Glomerular visceral epithelial cell (primary cell): Measurements from ENCODE around the gene RENBP.

Source experiments
- DNase-seq: peaks from one replicate; pipeline ENCODE4 v3.0.0-alpha.2; 2016; ENCODE audit errors: extremely low spot score

RENBP gene

DNA sequence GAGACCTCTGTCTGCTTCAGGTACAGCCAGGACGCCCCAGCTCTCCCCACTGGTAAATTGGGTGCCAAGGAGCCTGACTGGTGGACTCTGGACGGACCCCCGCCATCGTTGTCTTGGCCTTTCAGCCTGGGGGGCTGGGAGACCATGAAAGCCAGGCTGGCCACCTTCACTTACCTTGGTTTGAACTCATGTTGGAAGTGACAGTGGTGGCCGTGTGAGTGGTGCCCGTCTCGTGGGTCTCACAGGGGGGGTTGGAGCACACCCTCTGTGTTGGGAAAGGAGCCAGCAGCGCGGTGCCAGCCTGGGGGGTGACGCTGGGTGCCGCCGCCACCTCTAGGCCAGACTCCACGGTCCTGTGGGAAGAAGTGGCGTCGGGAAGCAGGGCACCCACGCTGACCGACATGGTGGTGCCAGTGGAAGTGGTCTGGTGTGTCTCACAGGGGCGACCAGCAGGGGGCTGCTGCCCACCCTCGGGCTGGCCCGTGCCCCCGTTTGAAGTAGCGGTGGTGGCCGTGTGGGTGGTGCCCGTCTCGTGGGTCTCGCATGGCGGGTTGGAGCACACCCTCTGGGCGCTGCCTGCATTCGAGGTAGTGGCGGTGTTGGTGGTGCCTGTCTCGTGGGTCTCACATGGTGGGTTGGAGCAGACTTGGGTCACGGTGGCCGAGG is 9.6 kb upstream of the RENBP start:
- no peak for DNase-seq

DNA sequence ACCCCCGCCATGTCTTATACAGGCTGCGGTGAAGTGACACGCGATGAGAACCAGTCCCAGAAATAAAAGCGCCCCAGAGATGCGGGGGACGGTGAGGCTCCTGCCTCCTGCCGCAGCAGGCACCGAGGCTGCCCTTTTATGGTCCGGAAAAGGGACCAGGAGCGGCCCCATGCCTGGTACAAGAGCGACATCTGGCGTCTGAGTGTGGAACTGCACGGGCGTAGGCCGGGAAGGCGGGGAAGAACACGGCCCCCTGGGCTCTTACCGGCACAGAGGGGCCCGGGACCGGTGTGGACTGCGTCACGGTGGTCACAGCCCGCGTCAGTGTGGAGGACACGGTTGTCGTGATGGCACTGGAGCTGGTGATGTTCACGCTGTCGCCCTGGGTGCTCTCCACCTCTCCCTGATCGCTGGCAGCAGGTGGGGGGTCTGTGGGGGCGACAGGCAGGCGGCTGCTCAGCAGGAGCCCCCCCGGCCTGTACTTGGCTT is 8.9 kb upstream of the RENBP start:
- DNase-seq: peak; percentile 65

DNA sequence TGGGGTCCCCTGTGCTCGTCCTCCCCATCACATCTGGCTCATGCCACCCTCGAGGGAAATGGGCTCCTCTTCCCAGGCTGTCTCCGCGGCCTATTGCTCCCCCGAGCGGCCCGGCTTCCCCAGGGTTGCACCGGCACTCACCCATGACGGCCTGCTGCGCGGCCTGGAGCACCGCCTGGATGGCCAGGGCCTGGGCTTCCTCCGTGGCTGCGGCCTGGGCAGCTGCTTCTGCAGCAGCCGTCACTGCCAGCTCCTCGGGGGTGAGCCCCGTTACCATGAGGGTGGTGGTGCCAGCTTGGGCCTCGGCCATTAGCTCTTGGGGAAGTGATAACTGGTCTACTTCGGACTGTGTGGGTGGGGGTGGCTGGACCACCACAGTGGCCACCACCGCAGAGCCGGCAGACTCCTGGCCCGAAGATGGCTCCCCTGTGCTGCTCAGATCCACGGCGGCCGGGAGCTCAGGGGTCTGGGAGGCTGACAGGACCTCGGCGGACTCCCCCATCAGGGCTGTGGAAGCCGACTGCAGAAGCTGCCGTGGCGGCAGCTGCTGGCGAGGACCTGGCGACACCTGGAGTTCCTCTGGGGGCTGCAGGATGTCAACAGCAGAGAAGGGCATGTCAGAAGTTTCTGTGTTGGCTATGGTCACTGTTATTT is 8.1 kb upstream of the RENBP start:
- no peak for DNase-seq

DNA sequence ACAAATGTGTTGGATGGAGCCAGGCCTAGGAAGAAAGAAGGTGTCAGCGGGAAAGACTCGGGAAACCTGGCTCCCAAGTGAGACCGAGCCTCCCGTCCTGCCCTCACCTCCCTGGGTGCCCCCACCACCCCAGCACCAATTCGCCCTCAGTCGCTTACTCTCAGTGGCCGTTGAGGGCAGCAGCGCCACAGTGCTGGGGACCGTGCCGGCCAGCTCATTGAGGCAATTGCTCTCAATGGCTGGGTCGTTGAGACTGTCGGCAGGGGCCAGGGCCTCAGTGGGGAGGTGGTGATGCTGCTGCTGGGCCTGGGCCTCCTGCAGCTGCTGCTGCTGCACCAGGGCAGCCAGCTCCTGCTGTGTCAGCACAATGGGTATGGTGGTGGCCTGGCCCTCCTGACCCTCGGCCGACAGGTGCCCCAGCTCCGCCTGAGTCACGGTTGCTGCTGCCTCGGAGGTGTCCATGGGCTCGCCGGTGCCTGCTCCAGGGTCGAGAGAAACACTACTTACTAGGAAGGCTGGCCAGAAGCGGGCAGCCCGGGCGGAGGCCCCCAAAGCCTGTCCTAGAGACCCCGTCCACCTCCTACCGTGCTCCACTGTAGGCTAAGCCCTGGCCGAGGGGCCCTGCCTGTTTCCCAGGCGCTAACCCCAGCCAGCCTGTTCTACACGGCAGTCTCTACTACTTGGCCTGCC is 7.4 kb upstream of the RENBP start:
- no peak for DNase-seq

DNA sequence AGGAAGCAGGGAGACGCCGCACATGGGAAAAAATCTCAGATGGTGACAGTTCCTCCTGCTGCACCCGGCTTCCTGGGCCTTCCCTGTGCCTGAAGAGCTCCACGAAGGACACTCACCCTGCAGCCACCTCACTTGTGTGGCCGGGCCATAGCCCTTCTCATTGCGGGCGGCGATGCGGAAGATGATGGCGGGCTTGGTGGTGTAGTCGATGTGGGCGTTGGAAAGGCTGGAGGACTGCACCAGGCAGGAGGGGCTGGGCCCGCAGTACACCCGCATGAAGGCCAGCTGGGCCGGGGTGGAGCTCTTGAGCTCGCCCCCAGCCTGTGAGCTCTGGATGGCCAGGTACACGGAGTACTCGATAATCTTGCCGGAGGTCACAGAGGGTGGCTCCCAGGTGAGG is 5.7 kb upstream of the RENBP start:
- DNase-seq: no peak

DNA sequence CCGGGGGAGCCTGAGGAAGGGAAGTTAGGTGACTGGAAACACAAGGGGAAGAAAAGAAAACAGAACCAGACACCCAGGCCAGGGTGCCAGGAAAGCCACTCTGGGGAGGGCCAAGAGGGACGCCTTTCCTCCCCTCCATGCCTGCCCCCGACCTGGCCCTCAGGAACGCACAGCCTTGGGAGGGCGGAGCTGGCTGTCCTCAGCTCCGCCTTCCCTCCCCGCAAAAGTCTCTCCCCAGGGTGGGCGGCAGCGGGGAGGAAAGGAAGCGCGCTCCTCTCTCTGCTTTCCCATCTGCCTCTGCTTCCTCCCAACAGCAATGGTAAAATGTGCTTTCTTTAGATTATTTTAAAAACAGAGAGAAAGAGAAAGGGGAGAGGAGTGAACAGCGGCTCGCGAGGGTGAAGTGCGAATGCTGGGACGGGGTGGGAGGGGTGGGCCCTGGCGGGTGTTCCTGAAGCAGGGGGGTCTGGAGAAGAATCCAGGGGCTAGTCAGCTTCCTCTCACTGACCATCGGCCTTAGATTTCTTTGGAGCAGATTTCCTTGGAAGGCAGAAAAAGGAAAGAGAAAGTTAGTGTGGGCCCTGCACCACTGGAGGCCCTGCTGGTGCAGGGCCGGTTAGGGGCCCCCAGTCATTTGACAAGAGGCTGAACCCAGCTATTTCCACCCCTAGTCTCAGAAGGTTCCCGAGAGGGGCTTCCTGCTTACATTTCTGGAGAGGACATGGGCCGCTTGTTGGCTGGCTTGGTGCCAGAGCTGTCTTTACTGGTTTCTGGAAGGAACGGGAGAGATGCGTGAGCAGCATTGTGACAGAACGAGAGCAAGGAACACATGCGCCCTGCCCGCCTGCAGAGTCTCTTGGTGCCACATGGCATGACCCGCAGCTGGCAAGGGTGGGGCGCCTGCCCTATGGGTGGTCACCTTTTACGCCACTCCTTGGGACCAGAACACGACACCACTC is 4.7 kb upstream of the RENBP start:
- no peak for DNase-seq

DNA sequence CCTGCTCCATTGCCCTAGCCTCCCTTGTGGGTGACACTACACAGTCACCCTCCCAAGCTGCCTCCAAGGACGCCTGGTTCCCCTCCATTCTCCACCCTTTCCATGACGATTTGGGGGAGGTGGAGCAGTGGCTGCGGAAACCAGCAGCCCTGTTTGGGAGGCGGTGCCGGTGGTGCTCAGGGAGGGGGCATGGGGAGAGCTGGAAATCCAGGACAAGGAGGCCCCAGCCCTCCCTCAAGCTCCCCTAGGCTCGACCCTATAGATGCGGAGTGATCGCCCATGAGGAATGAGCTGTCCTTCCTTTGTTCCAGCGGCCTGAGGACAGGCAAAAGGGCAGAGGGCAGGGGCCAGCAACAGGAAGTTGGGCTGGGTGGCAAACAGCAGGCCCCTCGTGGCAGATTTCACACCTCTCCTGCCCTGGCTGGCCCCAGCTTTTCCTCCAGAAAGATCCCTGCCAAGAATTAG is 3.6 kb upstream of the RENBP start:
- no peak for DNase-seq

DNA sequence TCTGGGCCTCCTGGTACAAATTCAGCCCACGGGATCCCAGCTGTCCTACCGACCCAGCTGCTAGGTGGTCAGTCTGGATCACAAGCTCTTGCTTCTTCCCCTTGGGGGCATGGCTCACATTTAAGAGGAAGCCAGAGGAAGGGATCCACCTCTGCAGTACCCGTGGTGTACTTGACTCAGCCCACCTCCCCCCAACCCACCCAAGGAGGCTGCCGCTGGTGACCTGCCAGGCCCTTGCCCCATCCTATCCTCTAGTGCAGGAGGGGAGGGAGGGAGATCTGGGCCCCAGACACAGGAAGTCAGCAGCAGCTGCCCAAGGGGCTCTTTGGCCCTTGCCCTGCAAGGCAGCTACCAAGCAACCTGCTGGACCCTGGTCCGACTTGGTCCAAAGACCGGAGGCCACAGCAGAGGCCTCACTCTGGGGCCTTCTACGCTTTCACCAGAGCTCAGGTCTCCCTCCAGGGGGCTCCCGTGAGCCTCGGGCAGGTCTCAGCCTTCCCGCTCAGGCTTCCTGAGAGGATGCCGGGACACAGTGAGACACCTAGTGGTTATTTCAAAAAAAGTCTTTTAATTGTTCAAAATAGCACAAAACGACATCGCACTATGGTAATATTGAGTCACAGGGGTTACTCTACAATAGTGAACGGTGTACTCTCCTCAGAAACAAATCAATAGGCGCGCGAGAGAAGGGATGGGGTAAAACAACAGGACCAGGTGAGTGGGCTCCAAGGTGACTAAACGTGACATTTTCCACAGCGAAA is 2.7 kb upstream of the RENBP start:
- DNase-seq: peak; percentile 76

DNA sequence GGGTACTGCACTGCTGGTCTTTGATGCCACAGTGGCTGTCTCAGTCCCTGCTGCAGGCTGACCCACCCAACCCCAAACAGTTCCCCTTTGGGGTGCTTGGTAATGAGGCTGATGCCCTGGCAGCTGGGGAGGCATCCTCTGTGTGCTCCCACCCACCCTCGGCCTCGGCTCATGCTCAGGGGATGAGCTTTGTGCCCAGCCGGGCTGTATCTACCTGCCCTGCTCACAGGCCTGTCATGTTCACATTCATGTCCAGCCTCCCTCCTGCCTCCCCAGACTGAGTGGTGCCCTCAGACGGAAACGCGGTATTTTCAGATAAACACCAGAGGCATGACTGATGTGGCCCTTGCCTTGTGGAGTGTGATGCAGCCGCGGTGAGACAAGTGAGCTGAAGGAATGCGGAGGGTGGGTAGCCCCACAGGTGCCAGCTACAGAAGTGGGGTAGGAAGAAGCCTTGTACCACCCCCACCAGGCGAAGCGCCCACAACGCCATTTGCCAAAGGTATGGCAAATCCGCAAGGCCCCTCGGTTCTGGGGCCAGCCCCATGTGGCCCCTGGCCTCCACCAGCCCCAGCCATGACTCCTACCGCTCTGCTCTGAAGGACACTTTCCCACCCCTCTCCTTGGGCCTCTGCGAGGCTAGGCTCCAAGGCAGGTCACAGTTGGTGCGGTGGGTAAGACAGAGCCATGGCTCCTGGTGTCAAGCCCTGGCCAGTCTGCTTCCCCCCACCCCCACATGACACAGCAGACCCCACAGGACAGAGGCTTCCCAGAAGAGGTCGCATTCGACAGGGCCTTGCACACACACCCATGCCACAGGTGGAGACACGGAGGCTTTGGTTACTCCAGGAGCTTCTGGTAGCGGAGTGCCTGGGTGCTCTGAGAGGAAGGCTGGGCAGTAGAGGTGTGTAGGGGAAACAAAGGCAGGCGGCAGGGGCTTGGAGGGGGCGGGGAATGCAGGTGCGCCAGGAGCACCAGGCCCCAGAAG is 1.8 kb upstream of the RENBP start:
- DNase-seq: no peak

DNA sequence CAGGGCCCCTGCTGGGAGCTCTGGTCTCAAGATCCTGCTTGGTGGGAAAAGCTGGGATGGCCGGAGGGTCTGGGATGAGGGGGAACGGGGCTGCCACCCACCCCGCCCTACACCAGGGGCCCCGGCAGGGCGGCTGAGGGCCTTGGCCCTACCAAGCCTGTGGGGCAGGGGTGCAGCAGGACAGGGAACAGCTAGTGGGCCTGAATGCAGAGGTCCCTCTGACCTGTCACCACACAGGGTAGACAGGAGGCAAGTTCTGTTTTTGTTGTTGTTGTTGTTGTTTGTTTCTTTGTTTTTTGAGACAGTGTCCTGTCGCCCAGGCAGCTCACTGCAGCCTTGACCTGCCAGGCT is 332 bp upstream of the RENBP start:
- DNase-seq: no peak

DNA sequence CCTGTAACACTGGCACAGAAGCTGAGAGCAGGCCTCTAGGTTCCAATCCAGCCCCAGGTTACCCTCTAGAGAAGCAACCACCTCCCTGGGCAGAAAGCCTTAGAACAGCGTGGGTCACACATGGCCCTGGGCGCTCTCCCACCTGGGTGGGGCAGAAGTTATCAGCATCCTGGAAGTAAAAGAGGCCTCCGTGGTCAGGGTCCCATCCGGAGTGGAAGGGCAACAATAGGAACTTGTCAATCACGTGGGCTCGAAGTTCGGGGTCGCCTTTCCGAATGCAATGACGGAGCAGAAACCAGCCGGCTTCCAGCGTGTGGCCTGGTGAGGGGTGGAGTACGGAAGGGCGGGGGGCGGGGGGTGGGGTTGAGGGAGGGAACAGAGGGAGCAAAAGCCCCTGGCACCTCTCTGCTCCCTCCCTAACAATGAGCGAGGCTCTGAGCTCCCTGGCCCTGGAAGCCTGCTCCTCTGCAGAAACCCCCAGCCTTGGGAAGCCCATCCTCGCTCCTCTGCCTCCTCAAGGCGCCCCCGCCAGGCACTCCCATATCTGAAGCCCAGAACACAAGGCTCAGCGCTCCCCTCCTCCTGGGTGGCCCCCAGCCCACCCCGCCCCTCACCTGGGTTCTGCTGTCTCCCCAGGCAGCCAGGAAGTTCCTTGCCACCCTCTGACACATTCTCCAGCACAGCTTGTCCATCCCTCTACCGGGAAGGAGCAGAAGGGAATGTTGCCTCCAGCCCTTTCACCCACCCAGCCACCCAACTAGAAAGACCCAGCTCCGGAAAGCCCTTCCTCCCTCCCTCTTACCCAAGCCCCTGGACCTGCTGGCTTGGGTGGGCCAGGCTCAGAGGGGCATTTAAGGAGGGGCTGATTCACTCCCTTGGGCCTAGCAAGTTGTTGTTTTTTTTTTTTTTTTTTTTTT is 2.8 kb downstream of the RENBP start:
- no peak for DNase-seq

DNA sequence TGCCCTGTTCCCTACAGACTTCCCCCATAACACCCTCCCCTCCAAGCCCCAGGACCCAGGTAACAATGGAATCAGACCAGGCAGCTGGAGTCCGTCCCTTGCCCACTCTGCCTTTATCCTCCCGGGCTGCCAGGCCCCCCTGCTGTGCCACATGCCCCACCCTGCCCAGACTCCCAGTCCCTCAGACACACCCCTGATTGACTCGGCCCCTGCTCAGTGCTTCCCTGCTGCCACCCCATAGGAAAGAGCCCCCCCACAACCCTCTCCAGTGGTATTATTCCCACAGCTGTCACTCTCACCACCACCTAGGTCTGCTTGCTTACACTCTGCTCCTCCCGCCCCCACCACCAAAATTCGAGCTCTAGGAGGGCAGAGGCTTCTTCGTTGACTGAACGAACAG is 4.9 kb downstream of the RENBP start:
- no peak for DNase-seq

DNA sequence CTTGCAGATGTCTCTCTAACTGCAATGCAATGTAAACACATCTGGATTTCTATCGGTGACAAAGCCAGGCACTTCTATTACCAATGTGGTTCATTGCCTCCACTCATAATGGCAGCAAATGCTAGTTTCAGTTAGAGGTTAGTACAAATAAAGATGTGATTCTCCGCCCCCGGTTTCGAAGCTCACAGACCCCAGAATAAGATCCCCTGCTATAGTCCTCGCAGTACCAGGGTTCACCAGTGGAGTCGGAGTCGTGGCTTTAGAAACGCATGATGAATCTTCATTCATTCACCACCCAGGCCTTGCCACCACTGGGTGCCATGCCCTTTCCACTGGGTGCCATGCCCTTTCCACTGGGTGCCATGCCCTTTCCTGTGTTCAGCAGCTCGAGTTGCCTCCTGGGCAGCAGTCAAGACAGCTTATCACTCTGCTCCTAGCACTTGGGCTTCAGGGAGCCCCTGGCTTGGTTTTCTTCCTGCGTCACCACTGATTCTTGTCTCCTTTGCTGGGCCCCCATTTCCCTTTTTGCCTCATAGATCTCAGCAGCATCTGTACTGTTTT is 6.1 kb downstream of the RENBP start:
- DNase-seq: no peak

DNA sequence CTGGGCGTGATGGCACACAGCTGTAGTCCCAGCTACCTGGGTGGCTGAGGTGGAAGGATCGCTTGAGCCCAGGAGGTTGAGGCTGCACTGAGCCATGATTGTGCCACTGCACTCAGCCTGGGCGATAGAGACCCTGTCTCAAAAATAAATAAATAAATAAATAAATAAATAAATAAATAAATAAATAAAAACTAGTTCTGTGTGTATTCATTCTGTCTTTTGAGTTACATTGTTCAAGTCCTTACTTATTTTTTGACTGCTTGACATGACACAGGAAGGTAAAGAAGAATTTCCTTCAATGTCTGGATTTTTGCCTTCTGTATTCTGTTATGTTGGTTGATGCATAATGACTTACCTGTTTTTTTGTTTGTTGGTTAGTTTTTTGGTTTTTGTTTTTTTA is 7.4 kb downstream of the RENBP start:
- DNase-seq: no peak

DNA sequence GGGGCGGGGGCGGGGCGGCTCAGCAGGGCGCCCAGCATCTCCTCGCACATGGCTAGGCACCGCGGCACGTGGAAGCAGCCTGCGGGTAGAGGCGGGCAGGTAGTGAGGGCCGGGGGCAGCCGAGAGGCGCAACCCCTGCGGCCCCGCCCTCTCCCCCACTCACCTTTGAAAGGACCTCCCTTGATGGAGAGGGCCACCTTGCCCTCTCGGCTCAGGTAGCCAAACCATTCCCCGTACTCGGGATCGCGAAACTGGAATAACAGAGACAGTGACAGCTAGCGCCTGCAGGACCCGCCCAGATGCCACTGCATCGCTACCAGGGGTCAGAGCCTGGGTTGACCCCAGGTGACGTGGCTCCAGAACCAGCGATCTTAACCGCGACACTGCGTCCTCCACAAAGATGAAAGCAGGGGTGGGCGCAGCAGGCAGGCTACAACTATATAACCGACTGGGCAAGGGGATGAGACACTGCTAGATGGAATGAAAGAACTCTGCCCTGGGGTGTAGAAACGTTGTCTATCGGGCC is 9.1 kb downstream of the RENBP start:
- no peak for DNase-seq

DNA sequence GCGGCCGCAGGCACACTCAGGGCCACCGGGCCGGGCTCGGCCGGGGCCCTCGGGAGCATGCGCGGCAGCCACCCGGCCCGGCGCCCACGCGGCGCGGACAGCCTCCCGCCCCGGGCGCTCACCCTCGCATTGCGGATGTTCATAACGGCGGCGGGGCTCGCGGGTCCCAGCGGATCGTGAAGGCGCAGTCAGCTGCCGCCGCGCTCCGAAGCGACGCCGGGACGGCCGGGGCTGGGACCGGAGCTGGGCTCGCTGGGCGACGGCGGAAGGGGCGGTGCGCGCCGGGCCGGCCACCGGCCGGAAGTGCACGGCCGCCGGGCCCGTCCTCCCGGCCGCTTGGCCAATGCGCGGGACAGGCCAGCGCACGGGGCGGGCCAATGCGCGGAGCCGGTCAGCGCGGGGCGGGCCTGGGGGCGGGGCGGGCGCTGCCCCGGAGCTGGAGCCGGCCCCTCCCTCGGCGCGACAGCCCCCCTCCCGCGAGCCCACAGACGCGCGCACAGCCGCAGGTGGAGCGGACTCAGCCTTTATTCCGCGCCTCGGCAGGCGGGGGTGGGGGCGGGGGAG is 9.6 kb downstream of the RENBP start, which contains the start of gene NAA10:
NAA10 (minus strand) TSS at position 276 of the 564 bp plus-strand sequence; CDS start at position 143, 133 bp downstream.
- DNase-seq: peak; percentile 79

DNA sequence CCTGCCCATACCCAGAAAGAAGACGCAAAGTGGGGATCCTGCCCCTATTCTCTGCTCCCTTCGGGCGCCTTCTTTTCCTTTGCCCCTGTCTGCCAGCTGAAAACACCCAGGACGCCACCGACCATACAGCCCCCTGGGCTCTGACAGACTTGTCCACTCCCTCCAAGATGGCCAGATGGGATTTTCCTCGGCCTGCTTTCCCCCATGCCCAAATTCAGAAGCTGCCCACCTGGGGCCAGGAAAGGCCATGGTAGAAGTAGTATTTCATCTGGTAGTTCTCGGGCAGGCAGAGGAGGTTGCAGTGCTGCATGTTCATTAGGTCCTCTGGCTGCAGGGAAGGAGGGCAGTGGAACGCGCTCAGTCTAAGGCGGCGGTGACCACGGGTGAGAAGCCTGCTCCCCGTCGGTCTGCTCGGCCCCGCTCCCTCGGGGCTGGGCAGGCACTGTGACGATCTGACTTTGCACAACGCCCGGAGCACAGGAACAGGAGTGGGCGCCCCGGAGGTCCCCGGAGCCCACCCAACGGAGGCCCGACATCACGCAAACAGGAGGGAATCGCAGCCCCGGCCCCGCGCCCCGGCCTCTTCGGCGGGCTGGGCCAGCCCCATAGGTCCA is 10.2 kb downstream of the RENBP start:
- no peak for DNase-seq
